Sigmoid colon (tissue), 7 donors: ENCODE data around the gene HINFP. TPM values are rescaled to one million over a fixed set of nuclear protein-coding genes. Genes with fewer than 3 reads are reported as not detected.

Experiments used
- DNase-seq: peaks from one replicate; pipeline ENCODE4 v3.0.0-alpha.2; 2019
- H3K27ac ChIP-seq, 4 donors: fragments of 200-600 bp; sonication (generic); one replicate each; pipeline ENCODE4 v1.5.1; 2016 to 2019; ENCODE audit warnings: mild to moderate bottlenecking in 1 of 4
- H3K27me3 ChIP-seq, 3 donors: fragments of 200-600 bp; sonication (generic); one replicate each; pipeline ENCODE4 v1.5.1; 2019; ENCODE audit warnings: mild to moderate bottlenecking in 1 of 3
- H3K36me3 ChIP-seq, 4 donors: fragments of 200-600 bp; sonication (generic); one replicate each; pipeline ENCODE4 v1.5.1; 2016 to 2019
- H3K4me1 ChIP-seq, 4 donors: fragments of 200-600 bp; sonication (generic); one replicate each; pipeline ENCODE4 v1.5.1; 2017 to 2019
- H3K4me3 ChIP-seq, 4 donors: fragments of 200-600 bp; sonication (generic); one replicate each; pipeline ENCODE4 v1.5.1; 2017 to 2019; ENCODE audit warnings: mild to moderate bottlenecking in 2 of 4, moderate library complexity in 1 of 4
- H3K9me3 ChIP-seq, 4 donors: fragments of 200-600 bp in 3 of 4; sonication (generic) in 3 of 4; one replicate each; pipeline versions ENCODE4 v1.5.1 to v1.6.1; 2013 to 2019
- EP300 ChIP-seq, 4 donors: sonication (generic); formaldehyde crosslinking; IDR thresholded peaks; one replicate each; pipeline ENCODE4 v1.6.1; 2017; ENCODE audit warnings: antibody characterized with exemption in 4 of 4
- POLR2A ChIP-seq, 2 donors: fragments of 450-650 bp; IDR thresholded peaks; one replicate each; pipeline ENCODE4 v1.6.1; 2016; ENCODE audit warnings: antibody characterized with exemption in 2 of 2, mild to moderate bottlenecking in 2 of 2, moderate library complexity in 2 of 2
- POLR2AphosphoS5 ChIP-seq, 4 donors: sonication (generic); formaldehyde crosslinking; IDR thresholded peaks; one replicate each; pipeline ENCODE4 v1.6.1; 2017; ENCODE audit warnings: antibody characterized with exemption in 4 of 4
- WGBS, 2 donors: extraction: QIAGEN DNeasy Blood & Tissue Kit; methylation state at CpG; one replicate each; pipeline ENCODE4 v1.1.7; 2013; 5-methylcytosine and 5-hydroxymethylcytosine counted together
- intact Hi-C: fragments of 100-400 bp; cut with DNase I; formaldehyde crosslinking; loops from one replicate; pipeline ENCODE4 v1.15.1; 2023
- polyA plus RNA-seq, 3 donors: library from polyadenylated mRNA; stranded (reverse); fragments of 200-250 nt; gene quantifications; one replicate each; pipeline ENCODE4 v1.2.3, GENCODE V29; 2013
- total RNA-seq, 4 donors: library from RNA; depleted of rRNA; stranded (reverse); fragments of >200 nt; gene quantifications; one replicate each; pipeline ENCODE4 v1.1.0, GENCODE V29; 2016
- TF ChIP-seq, protein P1 (sequence below), 4 experiments: fragments of 450-650 bp in 3 of 4; fragments of 200-600 bp in 1 of 4; IDR thresholded peaks; one replicate each; pipeline ENCODE4 v1.5.1; 2016 to 2019; ENCODE audit warnings: antibody characterized with exemption in 4 of 4, mild to moderate bottlenecking in 3 of 4, moderate library complexity in 2 of 4
- donor health status: healthy with polysubstance abuse.
- donor health status: Bipolar disorder and iron deficiency.
- donor health status: healthy.

HINFP gene
- total and polyA plus RNA-seq, 7 donors, result 12.0 to 33.0 (median 20.1) TPM

DNA sequence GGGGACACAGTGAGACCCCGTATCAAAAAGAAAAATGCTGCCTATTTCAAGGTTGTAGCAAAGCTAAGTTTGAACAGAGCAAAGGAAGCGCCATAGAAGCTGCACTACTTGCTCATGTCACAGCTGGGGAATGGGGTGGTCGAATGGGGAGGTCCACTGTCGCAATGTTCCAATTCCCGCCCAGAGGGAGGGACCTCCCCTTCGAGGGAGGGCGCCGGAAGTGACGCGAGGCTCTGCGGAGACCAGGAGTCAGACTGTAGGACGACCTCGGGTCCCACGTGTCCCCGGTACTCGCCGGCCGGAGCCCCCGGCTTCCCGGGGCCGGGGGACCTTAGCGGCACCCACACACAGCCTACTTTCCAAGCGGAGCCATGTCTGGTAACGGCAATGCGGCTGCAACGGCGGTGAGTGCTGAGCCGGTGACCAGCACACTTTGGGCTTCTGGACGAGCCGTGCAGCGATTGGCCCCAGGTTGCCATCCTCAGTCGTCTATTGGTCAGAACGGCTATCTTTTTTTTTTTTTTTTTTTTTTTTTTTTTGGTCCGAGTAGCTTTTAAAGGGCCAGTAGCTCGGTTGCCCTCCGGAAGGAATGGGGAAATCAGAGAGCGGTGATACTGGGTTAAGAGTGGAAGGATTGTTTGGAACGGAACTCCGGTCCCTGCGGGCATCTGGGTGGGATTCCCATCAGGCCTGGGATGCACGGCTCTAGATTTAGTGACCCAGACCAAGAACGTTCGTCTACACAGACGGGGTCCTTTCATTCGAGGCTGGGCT, 36.5 kb upstream of the HINFP start, which contains the start of gene HMBS:
Gene HMBS (plus strand): TSS at position 219 of the 774 bp plus-strand sequence. CDS start 153 bp downstream, at position 372.
- TF ChIP-seq POLR2AphosphoS5 (IDR thresholded peaks at IDR 0.05), result peak; percentile 53 to 83 (median 82)
- no peak for TF ChIP-seq EP300 (IDR thresholded peaks at IDR 0.05)
- TF ChIP-seq, protein P1, sequence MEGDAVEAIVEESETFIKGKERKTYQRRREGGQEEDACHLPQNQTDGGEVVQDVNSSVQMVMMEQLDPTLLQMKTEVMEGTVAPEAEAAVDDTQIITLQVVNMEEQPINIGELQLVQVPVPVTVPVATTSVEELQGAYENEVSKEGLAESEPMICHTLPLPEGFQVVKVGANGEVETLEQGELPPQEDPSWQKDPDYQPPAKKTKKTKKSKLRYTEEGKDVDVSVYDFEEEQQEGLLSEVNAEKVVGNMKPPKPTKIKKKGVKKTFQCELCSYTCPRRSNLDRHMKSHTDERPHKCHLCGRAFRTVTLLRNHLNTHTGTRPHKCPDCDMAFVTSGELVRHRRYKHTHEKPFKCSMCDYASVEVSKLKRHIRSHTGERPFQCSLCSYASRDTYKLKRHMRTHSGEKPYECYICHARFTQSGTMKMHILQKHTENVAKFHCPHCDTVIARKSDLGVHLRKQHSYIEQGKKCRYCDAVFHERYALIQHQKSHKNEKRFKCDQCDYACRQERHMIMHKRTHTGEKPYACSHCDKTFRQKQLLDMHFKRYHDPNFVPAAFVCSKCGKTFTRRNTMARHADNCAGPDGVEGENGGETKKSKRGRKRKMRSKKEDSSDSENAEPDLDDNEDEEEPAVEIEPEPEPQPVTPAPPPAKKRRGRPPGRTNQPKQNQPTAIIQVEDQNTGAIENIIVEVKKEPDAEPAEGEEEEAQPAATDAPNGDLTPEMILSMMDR (IDR thresholded peaks at IDR 0.05), result no peak
- TF ChIP-seq POLR2A (IDR thresholded peaks at IDR 0.05), result peak in 1 of 2 donors; percentile 29
- Histone ChIP-seq H3K27ac (peak within 1 kb of the TSS; percentile 89 to 97 (median 92)), H3K36me3 (peaks cover 0 to 31% (median 25%) of the 10 kb centered on the region in 4 donors), H3K9me3 (no peaks in the 10 kb centered on the region), H3K27me3 (no peaks in the 10 kb centered on the region), H3K4me1 (peaks cover 0 to 15% (median 14%) of the 10 kb centered on the region in 4 donors), H3K4me3 (peak within 1 kb of the TSS; percentile 62 to 82 (median 68))
- WGBS, 2 donors, result 1% methylated on average over 45 of the region's 45 CpGs
- intact Hi-C loops, result no loop called here
- DNase-seq, result peak; percentile 98

DNA sequence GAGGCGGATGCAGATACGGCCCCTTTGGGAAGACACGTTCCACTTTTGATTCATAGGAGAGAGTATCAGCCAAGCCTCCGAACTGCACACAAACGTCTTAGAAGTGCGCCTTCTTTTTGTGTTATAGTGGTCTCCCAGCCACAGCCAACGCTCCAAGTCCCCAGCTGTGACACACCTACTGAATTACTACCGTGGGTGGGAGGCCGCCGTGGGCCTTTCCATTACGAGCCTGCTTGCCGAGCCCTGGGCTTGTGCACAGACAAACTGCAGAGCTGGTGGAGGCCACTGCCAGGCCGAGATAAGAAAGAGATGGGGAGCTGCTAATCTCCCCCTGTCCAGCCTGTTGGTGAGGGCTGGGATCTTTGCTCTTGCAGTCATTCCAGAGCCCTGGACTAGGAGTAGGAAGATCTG, 35.9 kb upstream of the HINFP start:
- no peaks in the 10 kb centered on the region for H3K27me3 ChIP-seq
- intact Hi-C loops, result no loop called here
- WGBS, 2 donors, result 0 to 1% methylated on average over 13 of the region's 13 CpGs

DNA sequence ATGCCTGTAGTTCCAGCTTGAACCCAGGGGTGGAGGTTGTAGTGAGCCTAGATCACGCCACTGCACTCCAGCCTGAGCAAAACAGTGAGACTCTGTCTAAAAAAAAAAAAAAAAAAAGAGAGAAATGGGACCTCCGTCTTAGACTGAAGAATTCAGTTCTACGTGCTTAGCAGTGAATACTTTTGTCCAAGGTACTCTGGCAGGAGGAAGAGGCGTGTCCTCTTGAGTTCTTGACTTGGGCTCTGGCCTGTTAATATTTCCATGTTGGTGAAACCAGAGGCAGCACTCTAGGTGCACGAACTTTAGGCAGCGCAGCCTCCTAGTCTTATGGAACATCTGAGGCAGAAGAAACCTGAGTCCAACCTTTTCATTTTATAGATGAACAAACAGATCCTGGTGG, 34.3 kb upstream of the HINFP start:
- intact Hi-C loops, result no loop called here
- no peak for DNase-seq
- WGBS, 2 donors, result 89 to 90% methylated on average over 6 of the region's 6 CpGs
- TF ChIP-seq POLR2AphosphoS5 (IDR thresholded peaks at IDR 0.05) (no peak), EP300 (IDR thresholded peaks at IDR 0.05) (no peak), POLR2A (IDR thresholded peaks at IDR 0.05) (no peak)
- TF ChIP-seq, protein P1 (IDR thresholded peaks at IDR 0.05), result no peak
- no peaks in the 10 kb centered on the region for H3K27me3 ChIP-seq
- no peak overlapping the region for H3K27ac ChIP-seq
- H3K4me3 ChIP-seq, result no peak overlapping the region
- H3K36me3 ChIP-seq, result peaks cover 0 to 11% (median 2%) of the 10 kb centered on the region in 4 donors
- no peaks in the 10 kb centered on the region for H3K9me3 ChIP-seq
- H3K4me1 ChIP-seq, result peaks cover 0 to 17% (median 14%) of the 10 kb centered on the region in 4 donors

More for the DNA sequence above, 35.9 kb upstream of the HINFP start:
- peaks cover 0 to 25% (median 19%) of the 10 kb centered on the region in 4 donors for H3K36me3 ChIP-seq
- H3K4me1 ChIP-seq, result peaks cover 0 to 15% (median 14%) of the 10 kb centered on the region in 4 donors
- H3K9me3 ChIP-seq, result no peaks in the 10 kb centered on the region
- TF ChIP-seq EP300 (IDR thresholded peaks at IDR 0.05) (no peak), POLR2A (IDR thresholded peaks at IDR 0.05) (no peak), POLR2AphosphoS5 (IDR thresholded peaks at IDR 0.05) (no peak)
- TF ChIP-seq, protein P1 (IDR thresholded peaks at IDR 0.05), result no peak
- H3K4me3 ChIP-seq, result peak overlapping the region; percentile 62 to 82 (median 68)
- peak overlapping the region; percentile 89 to 97 (median 92) for H3K27ac ChIP-seq
- no peak for DNase-seq

DNA sequence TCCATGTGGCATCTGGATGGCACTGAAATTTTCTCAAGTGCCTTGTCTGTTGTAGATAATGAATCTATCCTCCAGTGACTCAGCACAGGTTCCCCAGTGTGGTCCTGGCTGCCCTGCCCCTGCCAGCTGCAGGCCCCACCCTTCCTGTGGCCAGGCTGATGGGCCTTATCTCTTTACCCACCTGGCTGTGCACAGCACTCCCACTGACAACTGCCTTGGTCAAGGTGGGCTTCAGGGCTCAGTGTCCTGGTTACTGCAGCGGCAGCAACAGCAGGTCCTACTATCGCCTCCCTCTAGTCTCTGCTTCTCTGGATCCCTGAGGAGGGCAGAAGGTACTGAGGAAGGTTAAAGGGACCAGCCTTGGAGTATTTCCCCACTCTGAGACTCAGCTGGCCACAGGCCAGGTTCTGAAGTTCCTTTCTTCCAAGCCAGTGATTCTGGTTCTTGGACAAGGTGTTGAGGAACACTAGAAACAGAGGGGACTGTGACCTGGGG, 33.6 kb upstream of the HINFP start:
- WGBS, 2 donors, result 84 to 97% methylated on average over 2 of the region's 2 CpGs
- TF ChIP-seq EP300 (IDR thresholded peaks at IDR 0.05) (no peak), POLR2A (IDR thresholded peaks at IDR 0.05) (no peak), POLR2AphosphoS5 (IDR thresholded peaks at IDR 0.05) (no peak)
- TF ChIP-seq, protein P1 (IDR thresholded peaks at IDR 0.05), result no peak
- Histone ChIP-seq H3K36me3 (peaks cover 0 to 4% (median 0%) of the 10 kb centered on the region in 4 donors), H3K27ac (no peak overlapping the region), H3K9me3 (no peaks in the 10 kb centered on the region), H3K4me3 (no peak overlapping the region), H3K27me3 (no peaks in the 10 kb centered on the region), H3K4me1 (peaks cover 0 to 24% (median 19%) of the 10 kb centered on the region in 4 donors)
- intact Hi-C loops, result no loop called here
- DNase-seq, result no peak
